CD4-positive, alpha-beta memory T cell (primary cell): Measurements from ENCODE around the gene SEMA4D. TPM values are rescaled to one million over a fixed set of nuclear protein-coding genes. Genes with fewer than 3 reads are reported as not detected.

Experiments used
- CTCF ChIA-PET: fragments of 350-600 bp; sonication (Branson Sonifier 250); formaldehyde crosslinking; loops from one replicate; lab custom pipeline; 2021; ENCODE audit warnings: inconsistent platforms; ENCODE audit not compliant: partially characterized antibody; lab: Charles Lee
- POLR2A ChIA-PET: fragments of 350-600 bp; sonication (Branson Sonifier 250); formaldehyde crosslinking; loops from one replicate; lab custom pipeline; 2021; ENCODE audit not compliant: partially characterized antibody; lab: Charles Lee
- DNase-seq, 5 donors: peaks; one replicate each; pipeline versions ENCODE4 v3.0.0 to v3.0.0-alpha.2; 2020 to 2022; ENCODE audit warnings: mixed read lengths in 1 of 5
- H3K27ac ChIP-seq: one replicate; pipeline ENCODE4 v1.7.0; 2013; ENCODE audit warnings: low read depth, low read length
- H3K27me3 ChIP-seq: 2 replicates; pipeline ENCODE4 v1.7.0; 2013; ENCODE audit warnings: mild to moderate bottlenecking, low read length, moderate library complexity; ENCODE audit not compliant: insufficient read depth
- H3K36me3 ChIP-seq: 2 replicates; pipeline ENCODE4 v1.7.0; 2013; ENCODE audit warnings: mild to moderate bottlenecking, low read length, moderate library complexity; ENCODE audit not compliant: insufficient read depth
- H3K4me1 ChIP-seq: 2 replicates; pipeline ENCODE4 v1.7.0; 2013; ENCODE audit warnings: mild to moderate bottlenecking, low read length, moderate library complexity; ENCODE audit not compliant: insufficient read depth
- H3K4me3 ChIP-seq, 2 donors: one replicate each; pipeline ENCODE4 v1.7.0; 2013; ENCODE audit warnings: low read length in 2 of 2, mild to moderate bottlenecking in 1 of 2
- H3K9me3 ChIP-seq, 2 donors: one replicate each; pipeline ENCODE4 v1.7.0; 2013; ENCODE audit warnings: low read length in 2 of 2, control low read depth in 1 of 2; ENCODE audit not compliant: control insufficient read depth in 1 of 2
- H3K27ac Mint-ChIP-seq, 7 donors: one replicate each; pipeline ENCODE4 v1.8.0; 2020 to 2021; ENCODE audit warnings: mixed read lengths in 7 of 7, mild to moderate bottlenecking in 6 of 7, inconsistent platforms in 3 of 7, moderate library complexity in 3 of 7
- H3K27me3 Mint-ChIP-seq, 2 donors: one replicate each; pipeline ENCODE4 v1.8.0; 2020 to 2021; ENCODE audit warnings: mixed read lengths in 2 of 2
- H3K36me3 Mint-ChIP-seq, 2 donors: one replicate each; pipeline ENCODE4 v1.8.0; 2020 to 2021; ENCODE audit warnings: mixed read lengths in 2 of 2, inconsistent platforms in 1 of 2, mild to moderate bottlenecking in 1 of 2
- H3K4me1 Mint-ChIP-seq, 4 donors: one replicate each; pipeline ENCODE4 v1.8.0; 2020 to 2021; ENCODE audit warnings: mixed read lengths in 4 of 4, mild to moderate bottlenecking in 1 of 4
- H3K4me3 Mint-ChIP-seq, 8 donors: one replicate each; pipeline ENCODE4 v1.8.0; 2020 to 2021; ENCODE audit warnings: mixed read lengths in 8 of 8, mild to moderate bottlenecking in 7 of 8, moderate library complexity in 6 of 8, inconsistent platforms in 3 of 8
- H3K9me3 Mint-ChIP-seq, 8 donors: one replicate each; pipeline ENCODE4 v1.8.0; 2020 to 2021; ENCODE audit warnings: mixed read lengths in 8 of 8, mild to moderate bottlenecking in 5 of 8, inconsistent platforms in 3 of 8, moderate library complexity in 1 of 8
- intact Hi-C: fragments of 100-400 bp; cut with micrococcal nuclease; formaldehyde crosslinking; loops from one replicate; pipeline ENCODE4 v1.15.1; 2023
- polyA plus RNA-seq, 2 donors: library from polyadenylated mRNA; unstranded; fragments of 300-500 nt; fragmentation: Illumina TruSeq; gene quantifications; one replicate each; pipeline ENCODE4 v1.2.3, GENCODE V29; 2021
- total RNA-seq, 2 experiments: library from RNA; stranded (reverse); gene quantifications; one replicate each; pipeline ENCODE4 v1.2.3, GENCODE V29; 2021

SEMA4D gene
- total and polyA plus RNA-seq, 4 experiments from 2014 or later, result 49.5 to 410 (median 280) TPM

DNA sequence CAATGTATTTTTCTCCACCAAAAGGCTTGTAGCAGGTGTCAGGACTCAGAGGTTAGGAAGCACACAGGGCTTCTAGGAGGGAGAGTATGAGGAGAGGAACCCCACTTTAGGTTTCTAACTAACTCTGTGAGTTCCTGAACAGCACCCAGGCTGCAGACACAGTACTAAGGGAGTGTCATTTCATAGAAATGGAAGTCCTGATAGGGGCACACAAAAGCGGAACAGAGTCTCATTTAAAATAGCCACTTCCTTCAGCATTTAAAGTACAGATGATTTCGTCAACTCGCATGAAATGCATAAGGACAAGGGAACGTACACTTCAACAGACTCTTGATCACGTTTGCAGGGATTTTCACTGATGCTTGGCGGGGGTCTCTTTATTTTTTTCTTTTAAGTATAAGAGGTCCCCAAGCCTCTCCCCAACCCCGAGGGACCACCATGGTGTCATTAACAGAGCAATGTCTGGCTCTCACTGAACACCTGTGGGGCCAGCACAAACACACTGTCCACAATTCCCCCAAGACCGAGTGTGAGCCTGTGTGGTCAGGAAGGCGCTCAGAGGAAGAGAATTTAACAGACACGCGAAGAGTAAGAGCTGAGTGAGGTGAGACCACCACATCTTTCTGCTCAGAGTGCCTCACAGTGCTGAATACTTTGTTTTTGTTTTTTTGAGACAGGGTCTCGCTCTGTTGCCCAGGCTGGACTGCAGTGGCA is 97.4 kb downstream of the SEMA4D start:
- no peak overlapping the region for H3K27ac ChIP-seq
- H3K9me3 ChIP-seq, result no peaks in the 10 kb centered on the region
- no peaks in the 10 kb centered on the region for H3K27me3 ChIP-seq
- ChIA-PET CTCF (interaction anchor here (0.7 to 1.1 kb wide), 3 partner anchors 25 to 149 kb away, joined by 3 read pairs; no protein-coding TSS in a partner anchor), POLR2A (interaction anchor here (1.3 kb wide), 1 partner anchor 78 kb away, joined by 5 read pairs; no protein-coding TSS in a partner anchor)
- Mint-ChIP-seq H3K27me3 (no peaks in the 10 kb centered on the region), H3K27ac (peak overlapping the region in 6 of 7 donors; percentile 39 to 85 (median 71)), H3K4me1 (peaks cover 2 to 11% (median 6%) of the 10 kb centered on the region in 4 donors), H3K36me3 (peaks cover 61 to 89% of the 10 kb centered on the region in 2 donors), H3K4me3 (peak overlapping the region in 2 of 8 donors; percentile 10 to 21), H3K9me3 (no peaks in the 10 kb centered on the region)
- H3K36me3 ChIP-seq, result peaks cover 92% of the 10 kb centered on the region
- intact Hi-C loops, result no loop called here
- no peak overlapping the region for H3K4me3 ChIP-seq
- no peak for DNase-seq
- H3K4me1 ChIP-seq, result peaks cover 3% of the 10 kb centered on the region

DNA sequence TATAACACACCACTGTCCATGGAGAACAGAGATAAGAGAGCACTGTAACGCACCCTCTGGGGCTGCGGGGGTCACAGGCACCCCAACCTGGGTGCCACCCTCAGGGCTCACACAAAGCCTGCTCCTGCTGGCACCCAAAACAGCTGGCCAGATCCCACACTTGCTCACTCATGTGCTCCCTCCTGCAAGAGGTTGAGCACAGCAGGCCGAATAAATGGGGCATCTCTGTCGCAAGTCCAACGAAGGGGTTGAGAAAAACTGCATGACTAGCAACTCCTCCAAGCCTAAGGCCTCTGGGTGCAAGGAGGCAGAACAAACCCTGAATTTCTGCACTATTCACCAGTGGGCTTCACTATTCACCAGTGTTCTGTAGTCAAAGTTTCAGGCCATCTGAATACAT is 99.3 kb downstream of the SEMA4D start:
- H3K4me1 ChIP-seq, result no peaks in the 10 kb centered on the region
- intact Hi-C loops, result no loop called here
- POLR2A ChIA-PET, result no interaction called here
- Mint-ChIP-seq H3K4me3 (no peak overlapping the region), H3K36me3 (peaks cover 66 to 92% of the 10 kb centered on the region in 2 donors), H3K4me1 (peaks cover 0 to 16% (median 8%) of the 10 kb centered on the region in 4 donors), H3K27me3 (no peaks in the 10 kb centered on the region), H3K27ac (peak overlapping the region in 3 of 7 donors; percentile 30 to 64 (median 51)), H3K9me3 (no peaks in the 10 kb centered on the region)
- no peak overlapping the region for H3K27ac ChIP-seq
- peaks cover 93% of the 10 kb centered on the region for H3K36me3 ChIP-seq
- no peak for DNase-seq
- H3K9me3 ChIP-seq, result no peaks in the 10 kb centered on the region
- no peaks in the 10 kb centered on the region for H3K27me3 ChIP-seq
- no peak overlapping the region for H3K4me3 ChIP-seq
- CTCF ChIA-PET, result no interaction called here

DNA sequence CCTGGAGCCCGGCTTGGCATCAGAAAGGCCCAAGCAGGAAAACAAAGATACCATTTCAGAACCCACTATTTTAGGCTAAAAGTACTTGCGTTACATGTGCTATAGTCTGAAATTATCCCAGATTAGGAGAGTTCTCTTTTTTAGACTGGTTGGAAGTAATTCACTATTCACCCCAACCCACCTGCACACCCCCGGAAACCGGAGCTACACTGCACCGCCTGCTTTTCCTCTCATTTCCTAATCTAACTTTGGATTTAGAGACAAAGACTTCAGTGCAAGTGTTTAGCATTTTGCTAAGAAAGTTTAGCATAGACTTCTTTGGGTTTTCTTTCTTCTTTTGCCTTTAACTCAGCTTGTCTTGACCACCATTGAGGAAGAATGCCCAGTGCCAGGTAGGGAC is 100.4 kb downstream of the SEMA4D start:
- H3K27ac ChIP-seq, result no peak overlapping the region
- CTCF ChIA-PET, result no interaction called here

DNA sequence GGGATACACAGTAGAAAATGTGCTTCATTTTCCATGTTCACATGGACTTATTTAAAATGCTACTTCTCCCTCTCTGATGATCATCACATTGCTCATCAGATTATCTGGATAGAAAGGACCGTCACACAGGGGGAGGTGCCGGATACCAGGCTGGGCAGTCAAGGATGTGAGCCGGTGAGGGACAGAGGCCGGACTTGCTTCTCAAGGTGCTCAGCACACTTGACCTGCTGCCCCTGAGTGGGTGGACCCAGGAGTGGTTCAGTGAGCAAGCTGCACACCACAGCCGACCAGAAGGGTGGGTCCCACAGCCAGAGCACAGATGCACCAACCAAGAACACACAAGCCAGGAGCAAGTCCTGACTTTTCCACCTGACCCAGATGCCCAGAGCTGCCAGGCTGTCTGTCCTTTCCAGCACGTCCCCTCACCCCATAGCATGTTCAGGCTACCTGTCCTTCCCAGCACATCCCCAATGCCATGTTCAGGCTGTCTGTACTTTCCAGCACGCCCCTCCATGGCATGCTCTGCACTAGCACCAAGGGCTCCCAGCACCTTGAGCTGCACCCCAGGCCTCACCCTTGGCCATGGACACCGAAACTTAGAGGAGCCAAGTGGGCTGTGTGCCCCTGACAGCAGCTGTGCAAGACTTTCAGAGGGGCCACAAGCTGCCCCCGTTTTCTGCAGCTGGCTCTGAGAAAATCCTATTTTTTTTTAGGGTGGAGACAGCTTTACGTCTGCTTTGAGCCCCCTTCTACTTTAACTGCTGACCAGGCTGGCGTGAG is 101.8 kb downstream of the SEMA4D start:
- POLR2A ChIA-PET, result no interaction called here
- Mint-ChIP-seq H3K36me3 (peaks cover 69 to 95% of the 10 kb centered on the region in 2 donors), H3K9me3 (no peaks in the 10 kb centered on the region), H3K27ac (peak overlapping the region in 3 of 7 donors; percentile 29 to 52 (median 41)), H3K4me1 (peaks cover 0 to 17% (median 8%) of the 10 kb centered on the region in 4 donors), H3K27me3 (no peaks in the 10 kb centered on the region), H3K4me3 (no peak overlapping the region)
- Histone ChIP-seq H3K9me3 (no peaks in the 10 kb centered on the region), H3K36me3 (peaks cover 93% of the 10 kb centered on the region), H3K27ac (no peak overlapping the region), H3K4me1 (no peaks in the 10 kb centered on the region), H3K27me3 (no peaks in the 10 kb centered on the region), H3K4me3 (no peak overlapping the region)
- intact Hi-C loops, result no loop called here
- DNase-seq, result no peak
- CTCF ChIA-PET, result interaction anchor here (0.6 kb wide), 1 partner anchor 153 kb away, joined by 3 read pairs; no protein-coding TSS in a partner anchor

More for the DNA sequence above, 100.4 kb downstream of the SEMA4D start:
- no peaks in the 10 kb centered on the region for H3K4me1 ChIP-seq
- H3K36me3 Mint-ChIP-seq, result peaks cover 70 to 95% of the 10 kb centered on the region in 2 donors
- no peaks in the 10 kb centered on the region for H3K9me3 Mint-ChIP-seq
- H3K4me1 Mint-ChIP-seq, result peaks cover 0 to 17% (median 8%) of the 10 kb centered on the region in 4 donors
- no peak overlapping the region for H3K4me3 Mint-ChIP-seq
- intact Hi-C loops, result no loop called here
- H3K9me3 ChIP-seq, result no peaks in the 10 kb centered on the region
- peak overlapping the region in 2 of 7 donors; percentile 59 to 83 for H3K27ac Mint-ChIP-seq
- H3K36me3 ChIP-seq, result peaks cover 93% of the 10 kb centered on the region
- no peak for DNase-seq
- POLR2A ChIA-PET, result no interaction called here
- H3K27me3 ChIP-seq, result no peaks in the 10 kb centered on the region
- H3K27me3 Mint-ChIP-seq, result no peaks in the 10 kb centered on the region
- H3K4me3 ChIP-seq, result no peak overlapping the region

DNA sequence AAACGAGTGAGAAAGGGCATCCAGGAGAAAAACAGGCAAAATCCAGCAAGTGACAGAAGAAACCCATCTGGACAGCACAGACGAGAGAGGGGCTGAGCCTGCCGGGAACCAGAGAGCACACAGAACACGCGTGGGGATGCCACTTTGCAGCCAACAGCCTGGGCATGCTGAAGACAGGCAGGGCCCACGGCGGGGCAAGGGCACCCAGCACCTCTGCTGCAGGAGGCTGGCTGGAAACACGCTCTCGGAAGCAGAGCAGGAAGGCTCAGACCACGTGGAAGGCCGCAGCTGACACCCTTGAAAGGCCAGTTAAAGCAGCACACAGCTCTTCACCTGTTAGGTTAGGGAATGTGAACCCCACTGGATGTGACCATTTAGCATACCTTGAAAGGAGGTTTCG is 103.5 kb downstream of the SEMA4D start:
- Mint-ChIP-seq H3K36me3 (peaks cover 77 to 96% of the 10 kb centered on the region in 2 donors), H3K27ac (peak overlapping the region in 2 of 7 donors; percentile 59 to 81)
- POLR2A ChIA-PET, result no interaction called here

DNA sequence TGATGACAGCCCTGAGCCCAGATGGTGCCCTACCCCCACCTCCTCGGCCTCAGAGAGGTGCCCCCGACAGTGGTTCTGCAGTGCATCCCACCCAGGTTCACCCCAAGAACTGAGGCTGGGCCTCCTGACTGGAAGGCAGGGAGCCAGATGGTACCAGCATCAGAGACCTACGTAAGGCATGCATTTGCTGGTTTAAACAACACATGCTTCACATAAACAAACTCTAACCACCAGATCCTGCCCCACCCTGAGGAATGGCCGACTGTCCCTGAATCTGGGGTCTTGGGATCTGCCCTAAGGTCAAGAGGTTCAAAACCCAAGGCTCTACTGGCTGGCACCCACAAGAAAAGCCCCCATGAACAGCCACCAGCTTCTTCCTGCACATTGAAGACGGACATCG is 106.3 kb downstream of the SEMA4D start:
- Mint-ChIP-seq H3K9me3 (no peaks in the 10 kb centered on the region), H3K36me3 (peaks cover 70 to 94% of the 10 kb centered on the region in 2 donors)

More for the DNA sequence above, 103.5 kb downstream of the SEMA4D start:
- Mint-ChIP-seq H3K4me3 (no peak overlapping the region), H3K4me1 (peaks cover 0 to 12% (median 5%) of the 10 kb centered on the region in 4 donors), H3K27me3 (no peaks in the 10 kb centered on the region), H3K9me3 (no peaks in the 10 kb centered on the region)
- DNase-seq, result no peak
- CTCF ChIA-PET, result no interaction called here
- Histone ChIP-seq H3K9me3 (no peaks in the 10 kb centered on the region), H3K27me3 (no peaks in the 10 kb centered on the region), H3K36me3 (peaks cover 97% of the 10 kb centered on the region), H3K4me1 (no peaks in the 10 kb centered on the region), H3K4me3 (no peak overlapping the region), H3K27ac (no peak overlapping the region)
- intact Hi-C loops, result no loop called here

More for the DNA sequence above, 106.3 kb downstream of the SEMA4D start:
- no peaks in the 10 kb centered on the region for H3K27me3 ChIP-seq
- DNase-seq, result no peak
- peaks cover 97% of the 10 kb centered on the region for H3K36me3 ChIP-seq
- no peak overlapping the region for H3K27ac ChIP-seq
- Mint-ChIP-seq H3K4me3 (peak overlapping the region in 1 of 8 donors; percentile 34), H3K4me1 (peaks cover 0 to 12% (median 4%) of the 10 kb centered on the region in 4 donors), H3K27me3 (no peaks in the 10 kb centered on the region), H3K27ac (peak overlapping the region in 2 of 7 donors; percentile 41 to 79)
- POLR2A ChIA-PET, result no interaction called here
- CTCF ChIA-PET, result interaction anchor here (2.2 kb wide), 1 partner anchor 157 kb away, joined by 6 read pairs; no protein-coding TSS in a partner anchor
- intact Hi-C loops, result no loop called here
- H3K4me1 ChIP-seq, result no peaks in the 10 kb centered on the region
- no peaks in the 10 kb centered on the region for H3K9me3 ChIP-seq
- no peak overlapping the region for H3K4me3 ChIP-seq
